ENCODE data around the gene USP30.

GRCh38 chr12:109098651-109099050 lies 46.3 kb downstream of the USP30 start:
- TF ChIP-seq POLR2A (IDR thresholded peaks at IDR 0.05; ENCODE audit: low read depth, low read length) (no peak), POLR2AphosphoS5 (IDR thresholded peaks at IDR 0.05; ENCODE audit: low read depth, low read length) (no peak)

All from GM12892 (cell line).